ENCODE data around the gene EXOG. TPM values are rescaled to one million over a fixed set of nuclear protein-coding genes. Genes with fewer than 3 reads are reported as not detected.

Gene EXOG
- total RNA-seq, 1 experiment from 2014 or later = 13.7 TPM

GRCh38 chr3:38454178-38454883, 41.8 kb upstream of the EXOG start (continued):
- TF ChIP-seq ZBTB43 (CRISPR knock-in tag; IDR thresholded peaks at IDR 0.05) = no peak
- no peak for TF ChIP-seq ATF2 (CRISPR knock-in tag; IDR thresholded peaks at IDR 0.05; ENCODE audit: borderline replicate concordance, low read depth)
- TF ChIP-seq FOXK1 (CRISPR knock-in tag; IDR thresholded peaks at IDR 0.05) = peak; percentile 75; the same call in 1 of the 2 replicates
- TF ChIP-seq HMGA2 (CRISPR knock-in tag; IDR thresholded peaks at IDR 0.05) = no peak
- no peak for TF ChIP-seq TP53 (CRISPR knock-in tag; IDR thresholded peaks at IDR 0.05)
- TF ChIP-seq TEAD4 (CRISPR knock-in tag; IDR thresholded peaks at IDR 0.05) = no peak
- no peak for TF ChIP-seq MXD4 (CRISPR knock-in tag; IDR thresholded peaks at IDR 0.05; ENCODE audit: borderline replicate concordance)
- TF ChIP-seq ZNF121 (CRISPR knock-in tag; IDR thresholded peaks at IDR 0.05) = no peak
- TF ChIP-seq, protein P1, sequence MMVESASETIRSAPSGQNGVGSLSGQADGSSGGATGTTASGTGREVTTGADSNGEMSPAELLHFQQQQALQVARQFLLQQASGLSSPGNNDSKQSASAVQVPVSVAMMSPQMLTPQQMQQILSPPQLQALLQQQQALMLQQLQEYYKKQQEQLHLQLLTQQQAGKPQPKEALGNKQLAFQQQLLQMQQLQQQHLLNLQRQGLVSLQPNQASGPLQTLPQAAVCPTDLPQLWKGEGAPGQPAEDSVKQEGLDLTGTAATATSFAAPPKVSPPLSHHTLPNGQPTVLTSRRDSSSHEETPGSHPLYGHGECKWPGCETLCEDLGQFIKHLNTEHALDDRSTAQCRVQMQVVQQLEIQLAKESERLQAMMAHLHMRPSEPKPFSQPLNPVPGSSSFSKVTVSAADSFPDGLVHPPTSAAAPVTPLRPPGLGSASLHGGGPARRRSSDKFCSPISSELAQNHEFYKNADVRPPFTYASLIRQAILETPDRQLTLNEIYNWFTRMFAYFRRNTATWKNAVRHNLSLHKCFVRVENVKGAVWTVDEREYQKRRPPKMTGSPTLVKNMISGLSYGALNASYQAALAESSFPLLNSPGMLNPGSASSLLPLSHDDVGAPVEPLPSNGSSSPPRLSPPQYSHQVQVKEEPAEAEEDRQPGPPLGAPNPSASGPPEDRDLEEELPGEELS (CRISPR knock-in tag; IDR thresholded peaks at IDR 0.05) = 0 out of 2 replicates have a peak, but pooled peaks have one; percentile 24
- TF ChIP-seq MYBL2 (CRISPR knock-in tag; IDR thresholded peaks at IDR 0.05) = 0 out of 2 replicates have a peak, but pooled peaks have one; percentile 1
- TF ChIP-seq CBFB (CRISPR knock-in tag; IDR thresholded peaks at IDR 0.05; ENCODE audit: low read depth) = no peak
- no peak for TF ChIP-seq AFF4 (CRISPR knock-in tag; IDR thresholded peaks at IDR 0.05; ENCODE audit: borderline replicate concordance)
- no peak for TF ChIP-seq USF2 (CRISPR knock-in tag; IDR thresholded peaks at IDR 0.05)

- peaks cover 45% of the 10 kb centered on the region for H3K4me1 Mint-ChIP-seq
- DNase-seq (ENCODE audit: low spot score) (peak; percentile 86), ATAC-seq (peak; percentile 53)
- ChIA-PET CTCF (interaction anchor here (0.9 to 2.4 kb wide), 4 partner anchors 41 to 318 kb away, joined by 3 to 13 read pairs (median 3); partner anchors contain the start of genes ACAA1, EXOG and XYLB), POLR2A (interaction anchor here (0.6 to 1.7 kb wide), 7 partner anchors 15 to 318 kb away, joined by 3 to 5 read pairs (median 4); partner anchors contain the start of genes ACAA1, OXSR1 and XYLB)
- H3K27ac Mint-ChIP-seq = peak overlapping the region; percentile 98
- H3K27me3 Mint-ChIP-seq (ENCODE audit: low read depth) = no peaks in the 10 kb centered on the region
- H3K36me3 Mint-ChIP-seq = peaks cover 6% of the 10 kb centered on the region
- peak overlapping the region; percentile 98 for H3K4me3 Mint-ChIP-seq
- H3K9me3 Mint-ChIP-seq = peaks cover 8% of the 10 kb centered on the region
- TF ChIP-seq ETV6 (CRISPR knock-in tag; IDR thresholded peaks at IDR 0.05) (0 out of 2 replicates have a peak, but pooled peaks have one; percentile 26), ZNF281 (CRISPR knock-in tag; IDR thresholded peaks at IDR 0.05) (0 out of 2 replicates have a peak, but pooled peaks have one; percentile 32), MAX (CRISPR knock-in tag; IDR thresholded peaks at IDR 0.05) (peak; percentile 80), SMAD3 (CRISPR knock-in tag; IDR thresholded peaks at IDR 0.05; ENCODE audit: borderline replicate concordance) (0 out of 2 replicates have a peak, but pooled peaks have one; percentile 27)
Observed at GRCh38 chr3:38454884-38455638, 41.1 kb upstream of the EXOG start.

Measured in WTC11 (cell line).